H9 (cell line): ENCODE measurements around the gene C21orf58. TPM values are rescaled to one million over a fixed set of nuclear protein-coding genes. Genes with fewer than 3 reads are reported as not detected.

Experiments
- DNase-seq: peaks from one replicate; pipeline ENCODE4 v3.0.0-alpha.2; 2017
- H2AFZ ChIP-seq: one replicate; pipeline ENCODE4 v1.6.1; 2013; ENCODE audit warnings: mild to moderate bottlenecking, low read length, control low read depth, moderate library complexity
- H2AK5ac ChIP-seq: 2 replicates; pipeline ENCODE4 v1.6.1; 2013; ENCODE audit warnings: low read length, control low read depth, mixed read lengths; ENCODE audit not compliant: insufficient read length
- H2BK120ac ChIP-seq: one replicate; pipeline ENCODE4 v1.6.1; 2013; ENCODE audit warnings: low read depth, mild to moderate bottlenecking, low read length, control low read depth, inconsistent platforms; ENCODE audit not compliant: poor library complexity, severe bottlenecking
- H2BK12ac ChIP-seq: 2 replicates; pipeline ENCODE4 v1.6.1; 2013; ENCODE audit warnings: low read length, control low read depth, mixed read lengths, low read depth; ENCODE audit not compliant: insufficient read length
- H2BK15ac ChIP-seq: 2 replicates; pipeline ENCODE4 v1.6.1; 2013; ENCODE audit warnings: low read depth, low read length, control low read depth
- H2BK20ac ChIP-seq: one replicate; pipeline ENCODE4 v1.6.1; 2013; ENCODE audit warnings: low read depth, mild to moderate bottlenecking, low read length, control low read depth, inconsistent platforms; ENCODE audit not compliant: poor library complexity, severe bottlenecking
- H2BK5ac ChIP-seq: 2 replicates; pipeline ENCODE4 v1.6.1; 2013; ENCODE audit warnings: low read length, control low read depth, mixed read lengths; ENCODE audit not compliant: insufficient read length
- H3K14ac ChIP-seq: 2 replicates; pipeline ENCODE4 v1.6.1; 2013; ENCODE audit warnings: low read length, control low read depth; ENCODE audit not compliant: insufficient read depth
- H3K18ac ChIP-seq: 2 replicates; pipeline ENCODE4 v1.6.1; 2013; ENCODE audit warnings: low read depth, mild to moderate bottlenecking, mixed read lengths, low read length, control low read depth; ENCODE audit not compliant: insufficient read length
- H3K23ac ChIP-seq: 2 replicates; pipeline ENCODE4 v1.6.1; 2013; ENCODE audit warnings: low read length, control low read depth, mixed read lengths, low read depth; ENCODE audit not compliant: insufficient read length
- H3K23me2 ChIP-seq: 2 replicates; pipeline ENCODE4 v1.6.1; 2013; ENCODE audit warnings: low read depth, mild to moderate bottlenecking, mixed read lengths, low read length, control low read depth; ENCODE audit not compliant: insufficient read length, poor library complexity, severe bottlenecking
- H3K27ac ChIP-seq: 2 replicates; pipeline ENCODE4 v1.5.1; 2013; ENCODE audit warnings: low read length, control low read depth, mixed read lengths, low read depth; ENCODE audit not compliant: insufficient read length
- H3K27me3 ChIP-seq: 2 replicates; pipeline ENCODE4 v1.6.1; 2013; ENCODE audit warnings: low read length, control low read depth, inconsistent platforms; ENCODE audit not compliant: insufficient read depth
- H3K4ac ChIP-seq: 2 replicates; pipeline ENCODE4 v1.6.1; 2013; ENCODE audit warnings: low read depth, mild to moderate bottlenecking, control low read depth, inconsistent platforms, low read length, moderate library complexity
- H3K4me1 ChIP-seq: 2 replicates; pipeline ENCODE4 v1.6.1; 2013; ENCODE audit warnings: low read length, control low read depth, inconsistent platforms; ENCODE audit not compliant: insufficient read depth
- H3K4me2 ChIP-seq: 2 replicates; pipeline ENCODE4 v1.6.1; 2013; ENCODE audit warnings: low read length, control low read depth, mixed read lengths; ENCODE audit not compliant: insufficient read length, insufficient read depth
- H3K56ac ChIP-seq: 2 replicates; pipeline ENCODE4 v1.6.1; 2013; ENCODE audit warnings: low read depth, mild to moderate bottlenecking, mixed read lengths, low read length, control low read depth; ENCODE audit not compliant: insufficient read length
- H3K79me1 ChIP-seq: 2 replicates; pipeline ENCODE4 v1.6.1; 2013; ENCODE audit warnings: low read depth, mild to moderate bottlenecking, moderate library complexity, low read length, control low read depth, inconsistent platforms; ENCODE audit not compliant: insufficient read depth, poor library complexity, severe bottlenecking
- H3K79me2 ChIP-seq: 2 replicates; pipeline ENCODE4 v1.6.1; 2013; ENCODE audit warnings: low read length, control low read depth, inconsistent platforms; ENCODE audit not compliant: insufficient read depth
- H3K9ac ChIP-seq: 2 replicates; pipeline ENCODE4 v1.6.1; 2013; ENCODE audit warnings: low read length, control low read depth, mixed read lengths; ENCODE audit not compliant: insufficient read length; ENCODE audit errors: extremely low read depth
- H3K9me3 ChIP-seq: one replicate; pipeline ENCODE4 v1.6.1; 2013; ENCODE audit warnings: low read depth, low read length, inconsistent platforms; ENCODE audit not compliant: control insufficient read depth
- H3T11ph ChIP-seq: one replicate; pipeline ENCODE4 v1.6.1; 2013; ENCODE audit warnings: mild to moderate bottlenecking, low read length, control low read depth, inconsistent platforms
- H4K20me1 ChIP-seq: one replicate; pipeline ENCODE4 v1.6.1; 2013; ENCODE audit not compliant: control insufficient read depth, insufficient read length, insufficient read depth
- H4K5ac ChIP-seq: 2 replicates; pipeline ENCODE4 v1.6.1; 2013; ENCODE audit warnings: low read depth, mild to moderate bottlenecking, mixed read lengths, low read length, control low read depth; ENCODE audit not compliant: insufficient read length
- H4K8ac ChIP-seq: replicated peaks from 2 replicates; pipeline ENCODE4 v1.6.1; 2013; ENCODE audit warnings: low read length, control low read depth, mixed read lengths, low read depth; ENCODE audit not compliant: insufficient read length
- H4K91ac ChIP-seq: 2 replicates; pipeline ENCODE4 v1.6.1; 2013; ENCODE audit warnings: low read depth, mild to moderate bottlenecking, moderate library complexity, mixed read lengths, low read length, control low read depth; ENCODE audit not compliant: insufficient read length
- H3K27ac Mint-ChIP-seq, 3 experiments: 2 replicates in 2 of 3; 3 replicates in 1 of 3; pipeline ENCODE4 v1.8.0; 2020 to 2021; ENCODE audit warnings: mixed read lengths in 3 of 3, mild to moderate bottlenecking in 1 of 3, moderate library complexity in 1 of 3
- H3K27me3 Mint-ChIP-seq: 2 replicates; pipeline ENCODE4 v1.8.0; 2021; ENCODE audit warnings: low read depth, mild to moderate bottlenecking, moderate library complexity, mixed read lengths
- H3K36me3 Mint-ChIP-seq, 3 experiments: 2 replicates in 2 of 3; 3 replicates in 1 of 3; pipeline ENCODE4 v1.8.0; 2020 to 2021; ENCODE audit warnings: low read depth in 3 of 3, mixed read lengths in 3 of 3; ENCODE audit not compliant: insufficient read depth in 1 of 3
- H3K4me1 Mint-ChIP-seq, 2 experiments: 2 replicates each; pipeline ENCODE4 v1.8.0; 2020; ENCODE audit warnings: mixed read lengths in 2 of 2
- H3K4me3 Mint-ChIP-seq, 2 experiments: 2 replicates in 1 of 2; 3 replicates in 1 of 2; pipeline ENCODE4 v1.8.0; 2020 to 2021; ENCODE audit warnings: mild to moderate bottlenecking in 2 of 2, mixed read lengths in 2 of 2, moderate library complexity in 1 of 2
- H3K9me3 Mint-ChIP-seq, 2 experiments: 2 replicates in 1 of 2; 3 replicates in 1 of 2; pipeline ENCODE4 v1.8.0; 2020; ENCODE audit warnings: mild to moderate bottlenecking in 2 of 2, mixed read lengths in 2 of 2, moderate library complexity in 1 of 2
- WGBS: extraction: QIAGEN DNeasy Blood & Tissue Kit; methylation state at CpG from one replicate; pipeline ENCODE4 v1.1.7; 2013; ENCODE audit warnings: missing lambda C conversion rate, low lambda C conversion rate, mixed read lengths; ENCODE audit not compliant: insufficient read length; ENCODE audit errors: extremely low coverage; 5-methylcytosine and 5-hydroxymethylcytosine counted together
- total RNA-seq: library from RNA; stranded (reverse); gene quantifications from 2 replicates; pipeline ENCODE4 v1.2.1, GENCODE V29; 2021
- TF ChIP-seq, protein P1 (sequence below): fragments of 200-600 bp; sonication (generic); conservative IDR thresholded peaks from 3 replicates; pipeline ENCODE4 v1.8.0; 2021; ENCODE audit warnings: antibody characterized with exemption, mild to moderate bottlenecking

C21orf58 gene
- total RNA-seq, 1 experiment from 2014 or later, result 17.2 TPM

DNA sequence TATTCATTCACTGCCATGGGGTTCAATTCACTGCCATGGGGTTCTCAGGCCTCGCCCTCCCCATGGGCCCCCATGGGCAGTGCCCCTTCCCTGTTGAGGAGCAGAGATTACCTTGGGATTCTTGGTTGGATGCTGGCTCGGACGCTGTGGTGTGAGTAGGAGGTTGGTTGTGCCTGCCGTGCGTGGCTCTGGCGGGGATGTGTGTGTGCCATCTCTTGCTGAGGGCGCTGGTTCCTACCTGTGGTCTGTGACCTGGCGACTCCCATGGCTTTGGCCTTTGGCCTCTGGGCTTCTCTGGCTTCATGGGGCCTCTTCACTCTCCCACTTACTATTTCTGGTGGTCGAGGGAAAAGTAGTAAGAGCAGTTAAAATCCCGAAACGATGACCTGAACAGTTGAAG is 42.4 kb upstream of the C21orf58 start:
- no peak overlapping the region for H3K4me2 ChIP-seq
- no peak for DNase-seq
- H2AK5ac ChIP-seq, result no peak overlapping the region

More for the DNA sequence above, 42.4 kb upstream of the C21orf58 start:
- TF ChIP-seq, protein P1, sequence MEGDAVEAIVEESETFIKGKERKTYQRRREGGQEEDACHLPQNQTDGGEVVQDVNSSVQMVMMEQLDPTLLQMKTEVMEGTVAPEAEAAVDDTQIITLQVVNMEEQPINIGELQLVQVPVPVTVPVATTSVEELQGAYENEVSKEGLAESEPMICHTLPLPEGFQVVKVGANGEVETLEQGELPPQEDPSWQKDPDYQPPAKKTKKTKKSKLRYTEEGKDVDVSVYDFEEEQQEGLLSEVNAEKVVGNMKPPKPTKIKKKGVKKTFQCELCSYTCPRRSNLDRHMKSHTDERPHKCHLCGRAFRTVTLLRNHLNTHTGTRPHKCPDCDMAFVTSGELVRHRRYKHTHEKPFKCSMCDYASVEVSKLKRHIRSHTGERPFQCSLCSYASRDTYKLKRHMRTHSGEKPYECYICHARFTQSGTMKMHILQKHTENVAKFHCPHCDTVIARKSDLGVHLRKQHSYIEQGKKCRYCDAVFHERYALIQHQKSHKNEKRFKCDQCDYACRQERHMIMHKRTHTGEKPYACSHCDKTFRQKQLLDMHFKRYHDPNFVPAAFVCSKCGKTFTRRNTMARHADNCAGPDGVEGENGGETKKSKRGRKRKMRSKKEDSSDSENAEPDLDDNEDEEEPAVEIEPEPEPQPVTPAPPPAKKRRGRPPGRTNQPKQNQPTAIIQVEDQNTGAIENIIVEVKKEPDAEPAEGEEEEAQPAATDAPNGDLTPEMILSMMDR, result no peak
- Histone ChIP-seq H3K27ac (no peak overlapping the region), H2BK20ac (no peak overlapping the region), H3K18ac (no peak overlapping the region), H2BK5ac (no peak overlapping the region), H3K9me3 (no peaks in the 10 kb centered on the region), H4K20me1 (no peaks in the 10 kb centered on the region), H3K4me1 (no peaks in the 10 kb centered on the region), H3K79me2 (no peaks in the 10 kb centered on the region), H4K5ac (no peak overlapping the region), H4K8ac (no peak overlapping the region), H4K91ac (no peak overlapping the region), H3K56ac (no peak overlapping the region), H3K23ac (no peak overlapping the region), H3K23me2 (no peaks in the 10 kb centered on the region), H3K79me1 (no peaks in the 10 kb centered on the region), H3T11ph (no peak overlapping the region), H3K27me3 (no peaks in the 10 kb centered on the region), H3K9ac (no peak overlapping the region), H2BK120ac (no peak overlapping the region), H2AFZ (no peak overlapping the region), H2BK15ac (no peak overlapping the region), H3K14ac (no peak overlapping the region), H2BK12ac (no peak overlapping the region), H3K4ac (no peak overlapping the region)
- Mint-ChIP-seq H3K4me1 (no peaks in the 10 kb centered on the region), H3K27ac (0 out of 7 replicates have a peak overlapping the region, but pooled peaks of 1 of the 3 experiments have one; percentile 36), H3K4me3 (no peak overlapping the region), H3K36me3 (peaks cover 45 to 71% (median 62%) of the 10 kb centered on the region in 3 experiments), H3K9me3 (peaks cover 0 to 7% of the 10 kb centered on the region in 2 experiments; a peak in 1 of 5 replicates), H3K27me3 (no peaks in the 10 kb centered on the region)
- WGBS, result no CpG with 5 or more reads among the region's 11 CpGs
